GM04504 (cell line): Measurements from ENCODE around the gene BAIAP2.
"Not testable (repeated sequence)": the region's sequence is repeated elsewhere in the genome, so short reads cannot be mapped to it uniquely, and the experiment has no call there.

ENCODE experiments used
- DNase-seq: peaks from one replicate; pipeline ENCODE4 v3.0.0-alpha.2; 2012; ENCODE audit warnings: low read depth

BAIAP2 gene

DNA sequence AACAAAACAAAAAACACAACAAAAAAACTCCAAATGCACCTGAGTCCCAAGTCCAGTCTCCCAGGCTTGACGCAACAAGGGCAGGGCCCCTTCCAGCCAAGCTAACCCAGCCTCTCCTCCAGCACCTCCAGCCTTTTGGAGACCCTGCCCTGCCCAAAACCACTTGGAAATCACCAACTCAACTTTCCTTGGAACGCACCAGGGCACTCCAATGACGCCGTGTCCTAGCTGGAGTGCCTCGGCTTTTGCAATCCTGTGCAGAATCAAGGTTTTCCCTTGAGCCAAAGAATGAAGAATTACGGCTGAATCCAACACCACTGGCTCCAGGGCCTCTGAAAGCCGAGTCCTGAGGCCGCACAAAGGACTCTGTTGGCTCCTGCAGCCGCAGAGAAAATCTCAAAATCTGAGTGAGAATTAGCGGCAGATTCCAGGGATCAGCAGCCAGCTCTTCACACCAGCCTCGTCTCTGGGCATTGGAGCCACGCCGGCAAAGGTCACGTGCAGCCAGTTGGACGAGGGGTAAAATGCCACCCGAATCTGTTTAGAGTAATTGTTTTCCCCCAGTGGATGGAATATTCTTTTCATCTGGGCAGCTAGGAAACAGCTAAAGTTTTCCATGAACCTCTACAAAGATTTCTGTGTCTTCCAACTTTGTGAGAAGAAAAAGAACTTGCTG, 9.7 kb upstream of the BAIAP2 start:
- no peak for DNase-seq

DNA sequence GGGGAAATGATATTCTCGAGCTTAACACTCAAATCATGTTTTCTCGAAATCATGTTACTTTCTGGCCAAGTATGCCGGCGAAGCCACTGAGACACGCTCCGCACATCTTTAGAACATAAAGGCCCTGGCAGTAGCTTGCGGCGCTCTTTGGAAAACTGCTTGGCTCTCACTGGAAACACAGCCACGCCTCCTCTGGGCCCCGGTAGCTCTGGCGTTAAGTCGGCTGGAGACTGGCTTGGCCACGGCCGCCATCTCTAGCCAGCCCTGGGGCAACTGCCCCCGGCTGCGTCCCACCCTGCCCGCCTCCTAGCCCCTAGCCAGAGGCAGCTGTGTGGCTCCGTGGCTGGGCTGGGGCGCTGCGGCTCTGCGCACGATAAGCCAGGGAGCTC, 9.2 kb upstream of the BAIAP2 start:
- no peak for DNase-seq

DNA sequence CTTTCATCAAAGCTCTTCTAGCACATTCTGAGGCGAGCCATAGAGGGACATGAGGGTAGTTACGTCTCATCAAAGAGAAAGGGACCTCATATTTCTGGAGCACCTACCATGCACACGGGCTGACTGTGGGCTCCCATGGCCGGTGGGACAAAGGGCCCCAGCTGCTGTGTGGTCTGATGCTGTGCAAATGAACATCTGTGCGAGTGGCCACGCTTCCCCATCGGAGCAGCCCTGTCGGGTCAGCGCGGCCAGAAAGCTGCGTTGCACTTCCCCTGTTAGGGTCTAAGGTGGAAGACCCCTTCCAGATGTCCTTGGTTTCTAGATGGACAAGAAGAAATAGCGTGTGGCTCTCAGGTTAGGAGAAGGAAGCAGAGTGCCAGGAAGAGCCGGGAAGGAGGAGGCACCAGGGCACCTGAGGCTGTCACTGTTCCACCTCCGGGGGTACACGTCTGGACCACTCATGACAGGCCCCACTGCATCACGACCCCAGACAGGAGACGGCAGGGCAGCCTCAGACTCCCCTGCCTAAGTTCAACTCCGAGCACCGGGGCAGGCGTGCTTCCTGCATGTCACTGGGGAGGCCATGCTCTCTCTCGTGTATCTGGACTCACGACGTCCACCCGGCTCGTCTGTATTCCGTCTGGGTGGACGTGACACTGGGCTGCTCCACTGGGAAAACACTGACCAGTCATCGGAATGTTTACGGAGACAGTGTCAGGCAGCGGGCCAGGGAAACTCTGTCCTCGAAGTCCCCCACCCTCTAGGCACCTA, 8.5 kb upstream of the BAIAP2 start:
- no peak for DNase-seq

DNA sequence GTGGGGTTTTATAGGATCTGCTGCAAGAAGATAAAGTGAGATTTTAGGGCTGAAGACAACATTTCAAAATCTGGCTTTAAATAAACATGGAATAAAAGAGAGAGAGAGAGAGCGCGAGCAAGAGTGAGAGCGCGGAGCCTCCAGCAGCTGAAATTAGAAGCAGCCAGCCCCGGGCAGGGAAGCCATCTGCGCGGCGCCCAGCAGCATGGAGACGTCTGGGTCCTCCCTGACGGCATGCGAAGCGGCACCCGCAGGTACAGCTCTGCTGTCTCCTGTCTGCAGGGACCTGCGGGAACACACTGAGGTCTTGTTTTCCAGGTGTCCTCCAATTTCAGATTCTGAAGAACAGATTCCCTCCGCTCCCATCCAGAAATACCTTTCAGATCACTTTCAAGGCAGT, 7.9 kb upstream of the BAIAP2 start:
- no peak for DNase-seq

DNA sequence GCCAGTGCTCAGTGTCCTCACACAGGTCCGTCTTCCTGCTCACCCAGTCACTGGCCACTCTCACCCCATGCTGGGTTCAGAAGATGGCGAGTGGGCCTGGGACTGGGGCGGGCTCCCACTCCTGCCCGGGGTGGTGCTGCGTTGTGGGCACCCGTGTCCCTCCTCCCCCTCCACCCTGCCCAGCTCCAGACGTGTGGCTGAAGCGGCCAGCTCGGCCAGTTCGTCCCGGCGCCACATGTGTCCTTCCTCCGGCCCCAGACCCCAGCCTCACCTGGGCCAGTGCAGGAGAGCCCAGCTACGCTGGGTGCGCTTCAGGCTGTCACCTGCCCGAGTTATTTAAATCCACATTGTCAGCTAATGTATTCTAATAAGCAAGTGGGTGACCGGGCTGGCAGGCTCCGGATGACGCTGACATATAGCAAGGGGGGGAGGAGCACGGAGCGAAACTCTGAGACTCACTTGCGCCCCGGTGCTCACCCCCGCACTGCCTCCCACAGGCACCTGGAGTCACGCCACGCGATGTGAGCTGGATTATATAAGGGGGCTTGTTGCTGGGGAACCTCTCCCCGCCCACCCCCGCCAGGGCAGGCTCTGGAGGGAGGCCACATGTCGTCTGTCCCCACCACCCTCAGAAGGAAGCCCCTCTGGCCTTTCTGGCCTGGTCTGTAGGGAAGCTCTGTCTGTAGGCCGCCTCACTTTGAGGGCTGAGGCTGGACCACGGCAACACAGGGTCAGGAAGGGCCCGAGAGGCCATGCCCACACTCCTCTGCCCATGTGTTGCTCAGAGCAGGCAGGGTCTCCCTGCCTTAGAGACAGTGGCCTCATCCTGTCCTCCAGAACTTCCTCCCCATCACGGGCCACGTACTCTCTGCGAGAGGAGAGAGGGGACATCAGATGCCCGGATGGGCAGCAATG, 7.1 kb upstream of the BAIAP2 start:
- no peak for DNase-seq

DNA sequence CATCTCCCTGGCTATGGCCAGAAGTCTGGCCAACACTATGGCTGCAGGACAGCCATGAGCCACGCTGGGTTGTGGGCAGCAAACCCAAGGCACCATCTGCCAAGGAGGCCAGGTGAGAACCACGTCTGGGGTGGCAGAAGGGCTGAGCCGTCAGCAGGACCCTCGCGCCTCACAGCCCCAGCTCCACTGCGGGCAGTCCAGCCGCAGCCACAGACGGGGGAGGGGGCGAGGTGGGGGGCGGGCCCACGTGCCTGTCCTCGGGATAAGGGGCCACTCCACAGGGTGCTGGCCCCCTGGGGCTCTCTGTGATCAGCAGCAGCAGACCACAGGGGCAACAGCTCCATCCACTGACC, 6.5 kb upstream of the BAIAP2 start:
- DNase-seq, result no peak

DNA sequence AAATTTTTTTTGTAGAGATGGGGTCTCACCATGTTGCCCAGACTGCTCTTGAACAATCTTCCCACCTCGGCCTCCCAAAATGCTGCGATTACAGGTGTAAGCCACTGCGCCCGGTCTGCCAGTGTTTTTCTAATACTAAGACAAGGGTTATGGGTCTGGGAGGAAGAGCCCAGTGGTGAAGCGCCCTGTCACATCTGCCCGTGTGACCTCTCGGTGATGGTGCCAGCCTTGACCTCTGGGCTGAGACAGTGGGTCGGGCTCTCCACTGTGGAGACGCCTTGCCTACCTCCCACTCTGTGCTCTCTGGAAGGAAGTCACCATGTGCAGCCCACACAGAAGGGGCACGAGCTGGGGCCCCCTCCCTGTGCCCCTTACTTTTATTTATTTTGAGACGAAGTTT, 5.1 kb upstream of the BAIAP2 start:
- DNase-seq, result no peak

DNA sequence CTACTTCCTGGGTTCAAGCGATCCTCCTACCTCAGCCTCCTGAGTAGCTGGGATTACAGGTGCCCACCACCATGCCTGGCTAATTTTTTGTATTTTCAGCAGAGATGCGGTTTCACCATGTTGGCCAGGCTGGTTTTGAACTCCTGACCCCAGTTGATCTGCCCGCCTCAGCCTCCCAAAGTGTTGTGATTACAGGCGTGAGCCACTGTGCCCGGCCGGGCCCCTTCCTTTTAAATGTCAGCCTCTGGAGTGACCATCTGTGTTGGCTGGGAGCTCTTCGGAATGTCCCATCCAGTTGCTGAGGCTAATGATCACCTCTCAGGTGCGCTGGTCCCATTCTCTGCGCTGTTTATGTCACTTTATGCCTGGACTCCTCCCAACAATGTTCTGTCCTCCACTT, 4.6 kb upstream of the BAIAP2 start:
- not testable (repeated sequence) for DNase-seq

DNA sequence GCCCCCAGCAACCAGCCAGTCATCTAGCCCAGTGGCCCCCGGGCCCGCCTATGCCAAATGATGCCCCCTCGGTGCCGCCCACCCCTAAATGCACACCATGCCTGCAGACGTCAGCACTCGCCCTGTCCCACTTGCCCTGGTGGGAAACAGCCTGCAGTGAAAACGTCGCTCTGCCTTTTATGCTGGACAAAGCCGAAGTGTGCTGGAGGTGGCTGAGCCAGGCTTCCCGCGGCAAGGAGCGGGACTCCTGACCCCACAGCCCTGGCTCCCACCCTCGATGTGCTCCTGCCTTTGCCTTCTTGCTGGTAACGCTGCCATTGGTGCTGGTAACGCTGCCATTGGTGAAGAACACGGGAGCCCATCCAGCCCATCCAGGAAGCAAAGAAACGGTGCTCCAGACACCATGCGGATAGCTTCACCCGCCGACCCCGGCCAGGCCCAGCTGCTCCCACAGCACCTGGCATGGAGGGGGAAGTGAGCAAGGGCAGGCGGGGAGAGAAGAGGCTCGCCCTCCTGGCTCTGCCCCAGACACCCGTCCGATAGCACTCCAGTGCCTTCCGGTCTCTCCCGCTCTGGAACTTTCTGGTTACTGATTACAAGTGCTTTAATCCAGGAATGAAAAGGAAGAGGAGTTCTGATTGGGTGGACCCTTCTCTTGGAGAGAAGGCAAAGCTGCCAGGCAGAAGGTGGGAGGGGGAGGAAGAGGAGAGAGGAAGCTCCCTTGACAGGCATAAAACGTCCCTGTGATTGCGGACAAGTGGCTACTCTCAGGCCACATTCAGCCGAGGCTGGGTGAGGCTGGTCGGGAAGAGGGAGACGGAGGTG, 4.0 kb upstream of the BAIAP2 start:
- no peak for DNase-seq

DNA sequence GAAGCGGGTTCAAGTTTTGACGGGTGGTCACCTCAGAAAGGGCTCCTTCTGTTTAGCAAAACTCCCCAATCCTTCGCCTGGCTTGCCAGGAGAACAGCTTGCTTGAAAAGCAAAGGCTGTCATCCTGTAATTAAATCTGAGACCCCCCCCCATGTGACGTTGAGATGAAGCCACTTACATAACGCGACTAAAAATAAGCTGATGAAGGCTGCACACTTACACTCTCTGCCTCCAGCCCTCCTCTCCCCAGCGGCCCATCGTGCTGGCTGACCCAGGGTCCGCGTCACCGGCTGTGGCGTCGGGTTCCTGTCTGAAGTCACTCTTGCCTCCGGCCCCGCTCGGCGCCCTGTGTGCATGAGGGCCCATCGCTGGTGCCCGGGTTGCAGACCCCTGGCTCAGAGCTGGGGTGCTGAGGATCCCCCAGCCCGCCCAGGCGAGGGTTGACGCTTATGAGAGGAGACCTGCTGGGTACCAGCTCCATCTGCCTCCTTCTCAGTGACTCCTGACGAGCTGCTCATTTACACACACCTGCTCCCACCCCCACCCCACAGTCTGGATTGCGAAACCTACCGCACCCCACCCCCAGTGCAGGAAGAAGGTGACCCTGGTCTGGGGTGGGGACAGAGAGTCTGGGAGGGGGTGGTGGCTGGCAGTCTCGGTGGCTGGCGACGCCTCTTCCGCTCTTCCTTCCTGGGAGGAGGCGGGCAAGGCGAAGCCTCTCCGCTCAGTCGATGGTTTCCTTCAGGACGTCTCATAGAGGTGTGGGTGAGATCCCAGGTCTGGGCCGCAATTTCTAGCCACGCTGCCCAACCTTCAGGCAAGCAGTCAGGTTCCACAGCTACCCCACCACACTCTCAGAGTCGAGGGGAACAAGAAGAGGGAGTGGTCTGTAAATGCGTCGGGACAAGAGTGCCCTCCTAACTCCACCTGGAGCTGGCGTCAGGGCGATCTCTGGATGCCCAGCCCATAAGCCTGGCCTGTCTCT, 3.1 kb upstream of the BAIAP2 start:
- no peak for DNase-seq

DNA sequence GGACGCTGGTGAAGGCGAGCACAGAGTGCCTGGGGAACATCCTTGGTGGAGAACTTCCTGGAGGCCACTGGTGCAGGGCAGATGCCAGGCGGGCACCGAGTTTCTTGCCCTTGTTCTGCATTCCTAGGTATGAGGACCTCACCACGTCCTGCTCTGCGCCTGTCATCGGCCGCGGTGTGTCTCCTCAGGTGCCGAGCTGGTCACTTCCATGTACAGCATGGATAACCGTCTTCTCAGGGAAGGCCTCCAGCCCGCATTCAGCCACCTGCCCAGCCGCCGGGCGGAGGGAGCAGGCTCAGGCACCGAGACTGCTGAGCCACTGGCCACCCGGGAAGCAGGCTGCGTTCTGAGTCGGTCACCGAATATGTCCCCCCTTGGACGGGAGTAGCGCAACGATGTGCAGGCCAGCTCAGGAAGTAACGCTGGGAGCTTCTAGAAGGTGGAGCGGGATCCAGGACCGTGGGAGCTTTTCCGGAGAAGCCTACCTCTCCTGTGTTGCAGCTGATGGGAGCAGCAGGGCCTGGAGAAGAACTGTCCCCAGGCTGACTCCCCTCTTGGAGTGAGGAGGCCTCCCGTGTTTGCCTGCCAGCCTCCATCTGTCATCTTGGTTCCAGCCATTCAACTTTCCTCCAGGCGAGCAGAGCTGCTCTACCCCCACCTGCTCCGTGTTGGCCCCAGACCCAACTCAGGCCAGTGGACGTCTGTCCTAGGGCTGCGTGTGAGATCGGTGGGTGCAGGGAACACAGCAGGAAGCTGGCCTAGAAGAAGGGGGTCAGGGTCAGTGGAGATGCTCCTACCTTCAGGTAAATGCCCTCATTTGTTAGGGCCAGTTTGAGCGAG, 2.1 kb upstream of the BAIAP2 start:
- DNase-seq, result no peak

DNA sequence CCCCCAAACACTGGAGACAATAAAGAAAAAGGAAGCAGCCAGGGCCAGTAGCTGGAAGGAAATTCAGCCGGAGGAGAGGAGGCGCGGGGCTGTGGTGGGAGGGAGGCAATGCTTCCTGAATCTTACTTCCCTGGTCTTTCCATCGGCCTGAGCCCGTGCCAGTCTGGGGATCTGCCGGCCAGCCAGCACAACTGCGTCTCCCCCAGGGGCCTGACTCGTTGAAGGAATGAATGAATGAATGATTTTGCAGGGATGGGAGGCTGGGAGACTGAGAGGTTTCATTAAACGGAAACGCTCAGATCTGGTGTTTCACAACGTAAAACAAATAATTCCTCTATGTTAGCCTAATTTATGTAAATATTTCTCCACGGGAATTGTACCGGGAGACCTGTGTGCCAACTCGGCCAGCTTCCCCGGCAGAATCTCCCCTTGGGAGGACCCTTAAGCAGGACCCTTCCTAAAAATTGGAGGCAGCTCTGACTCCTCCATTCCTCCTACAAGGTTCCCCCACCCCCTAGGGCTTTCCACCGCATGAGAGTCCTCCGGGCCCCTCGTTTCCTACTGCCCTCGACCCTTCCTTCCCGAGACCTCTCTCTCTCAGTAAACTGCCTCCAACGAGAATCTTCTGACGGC, 1.3 kb upstream of the BAIAP2 start:
- no peak for DNase-seq

DNA sequence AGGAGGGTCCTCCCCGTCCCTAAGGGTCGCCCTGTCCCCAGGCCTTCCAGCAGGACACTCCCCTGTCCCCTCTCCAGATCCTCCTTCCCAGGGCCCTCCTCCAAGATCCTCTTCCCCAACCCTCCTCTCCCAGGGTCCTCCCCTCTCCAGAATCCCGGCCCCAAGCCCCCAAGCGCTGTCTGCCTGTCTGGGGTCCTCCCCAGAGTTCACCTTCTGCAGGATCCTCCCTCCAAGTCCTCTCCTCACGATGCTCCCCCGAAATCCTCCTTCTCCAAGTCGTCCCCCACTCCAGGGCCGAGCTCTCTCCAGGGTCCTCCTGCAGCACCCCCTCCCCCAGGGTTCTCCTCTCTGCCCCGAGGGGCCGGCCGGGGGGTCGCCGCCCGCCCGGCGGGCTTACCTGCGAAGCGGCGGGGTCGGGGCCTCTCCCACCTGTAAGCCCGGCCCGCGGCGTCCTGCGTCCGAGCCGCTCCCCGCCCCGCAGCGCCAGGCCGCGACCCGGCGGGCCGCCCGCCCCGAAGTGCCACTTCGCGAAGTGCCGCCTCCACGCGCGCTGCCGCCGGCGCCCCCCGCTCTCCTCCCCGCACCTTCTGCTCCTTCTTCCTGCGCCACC, 678 bp upstream of the BAIAP2 start:
- DNase-seq, result no peak

DNA sequence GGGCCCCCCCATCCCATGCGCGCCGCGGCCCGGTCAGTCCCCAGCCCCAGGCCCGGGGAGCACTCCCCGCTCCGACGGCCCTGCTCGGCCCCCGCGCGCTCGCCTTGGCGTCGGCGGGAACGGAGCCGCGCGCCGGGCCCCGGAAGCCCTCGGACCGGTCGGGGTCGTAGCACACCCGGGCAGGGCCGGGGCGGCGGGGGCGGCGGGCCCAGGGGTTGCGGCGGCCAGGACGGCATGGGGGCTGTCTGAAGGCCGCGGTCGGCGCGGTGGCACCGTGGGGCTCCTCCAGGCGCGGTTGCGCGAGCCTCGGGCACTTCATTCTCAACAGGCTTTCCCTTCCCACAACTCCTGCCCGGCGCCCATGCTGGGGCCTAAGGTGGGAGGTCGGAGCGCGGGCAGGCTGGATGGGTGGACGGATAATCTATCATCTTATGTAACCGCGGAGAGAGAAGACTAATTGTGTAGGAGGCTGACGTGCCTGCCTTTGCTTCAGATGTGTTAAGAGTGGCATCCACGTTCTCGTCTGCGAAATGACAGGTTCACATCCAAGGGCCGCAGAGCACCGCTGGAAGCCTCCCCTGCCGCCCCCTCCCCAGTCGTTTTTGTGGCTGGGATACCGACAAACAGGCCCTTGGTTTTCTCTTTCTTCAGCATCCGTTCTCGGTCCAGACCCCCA, 708 bp downstream of the BAIAP2 start:
- DNase-seq, result no peak

DNA sequence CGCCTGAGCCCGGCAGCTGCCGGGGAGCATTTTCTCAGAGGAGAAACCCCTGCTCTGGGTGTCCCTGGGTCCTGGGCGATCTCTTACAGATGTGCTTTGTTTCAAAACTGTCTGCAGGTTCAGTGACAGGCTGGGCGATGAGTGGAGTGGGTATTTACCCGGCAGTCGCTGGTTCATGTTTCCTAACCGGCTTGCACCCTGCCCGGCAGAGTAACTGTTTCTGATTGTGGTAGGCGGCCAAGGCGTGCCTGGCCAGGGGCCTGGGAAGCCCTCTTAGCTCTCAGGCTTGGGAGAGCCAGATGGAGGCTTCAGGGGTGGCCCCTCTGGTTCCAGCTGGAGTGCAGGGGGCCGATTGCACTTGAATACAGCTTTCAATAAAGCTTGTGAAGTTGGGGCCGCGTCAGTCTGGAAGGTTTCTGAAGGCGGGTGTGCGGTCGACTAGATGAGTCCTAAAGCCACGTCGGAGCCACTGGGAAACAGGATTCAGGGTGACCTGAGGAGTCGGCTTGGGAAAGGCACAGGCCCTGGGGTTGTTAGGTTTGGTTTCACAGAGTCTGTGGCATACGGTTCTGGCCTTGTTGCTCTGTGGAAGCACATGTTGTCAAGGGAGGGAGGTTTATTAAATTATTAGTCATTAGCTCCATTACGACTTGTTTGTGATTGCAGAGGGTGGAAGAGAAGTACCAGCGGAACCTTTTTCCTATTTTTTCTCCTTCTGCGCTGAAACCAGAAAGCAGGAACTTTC, 1.4 kb downstream of the BAIAP2 start:
- no peak for DNase-seq

DNA sequence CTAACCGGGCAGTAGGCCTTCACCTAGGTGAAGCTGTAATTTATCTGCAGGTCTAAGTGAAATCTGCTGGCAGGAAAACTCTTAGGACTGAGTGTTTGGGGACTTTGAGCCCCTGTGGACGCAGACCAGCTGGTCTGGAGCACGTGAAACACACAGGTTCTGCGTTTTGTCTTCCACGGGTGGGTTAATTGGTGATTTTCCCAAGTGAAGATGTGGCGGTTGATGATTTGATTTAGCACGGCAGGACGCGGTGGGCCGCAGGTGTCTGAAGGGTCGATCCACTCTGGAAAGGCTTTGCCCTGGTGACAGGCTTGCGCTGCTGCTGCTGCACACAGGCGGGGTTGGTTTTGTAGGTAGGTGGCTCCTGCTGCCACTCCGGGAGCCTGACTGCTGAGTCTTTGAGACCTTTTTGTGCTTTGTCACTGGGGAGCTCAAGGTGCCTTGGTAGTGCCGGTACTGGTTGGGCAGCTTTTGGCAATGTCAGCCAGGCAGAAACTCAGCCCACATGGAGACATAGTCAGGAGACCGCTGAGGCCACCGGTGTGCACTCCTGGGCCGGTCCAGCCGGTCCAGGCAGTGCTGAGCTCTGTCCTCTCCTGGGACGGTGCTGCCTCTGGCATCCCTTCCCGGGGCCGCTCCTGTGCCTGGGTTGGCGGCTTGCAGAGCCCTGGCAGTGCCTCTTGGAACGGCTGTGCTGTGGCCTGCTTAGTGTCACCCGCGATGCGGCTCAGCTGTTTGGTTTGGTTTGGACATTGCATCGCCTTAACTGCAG, 2.3 kb downstream of the BAIAP2 start:
- DNase-seq, result no peak
